Liver (tissue), 9 donors: ENCODE data around the gene KDELR3. TPM values are rescaled to one million over a fixed set of nuclear protein-coding genes. Genes with fewer than 3 reads are reported as not detected.

Experiments
- DNase-seq: peaks from one replicate; pipeline ENCODE4 v3.0.0-alpha.2; 2017; ENCODE audit warnings: low spot score
- H3K27ac ChIP-seq, 2 donors: one replicate each; pipeline ENCODE4 v1.7.0; 2013; ENCODE audit warnings: inconsistent platforms in 2 of 2, low read length in 2 of 2, control low read depth in 1 of 2, low read depth in 1 of 2, mild to moderate bottlenecking in 1 of 2
- H3K27me3 ChIP-seq, 4 donors: one replicate each; pipeline versions ENCODE4 v1.6.1 to v1.7.0; 2013; ENCODE audit warnings: low read length in 3 of 4, inconsistent platforms in 1 of 4, mild to moderate bottlenecking in 1 of 4, moderate library complexity in 1 of 4; ENCODE audit not compliant: control insufficient read depth in 4 of 4, insufficient read depth in 4 of 4
- H3K36me3 ChIP-seq, 4 donors: one replicate each; pipeline versions ENCODE4 v1.6.1 to v1.7.0; 2013; ENCODE audit warnings: low read length in 3 of 4, mild to moderate bottlenecking in 3 of 4, low read depth in 1 of 4, moderate library complexity in 1 of 4; ENCODE audit not compliant: control insufficient read depth in 4 of 4, insufficient read depth in 3 of 4
- H3K4me1 ChIP-seq, 4 donors: one replicate each; pipeline versions ENCODE4 v1.6.1 to v1.7.0; 2013; ENCODE audit warnings: low read length in 3 of 4, mild to moderate bottlenecking in 3 of 4, moderate library complexity in 1 of 4; ENCODE audit not compliant: control insufficient read depth in 4 of 4, insufficient read depth in 4 of 4
- H3K4me3 ChIP-seq, 3 donors: one replicate each; pipeline versions ENCODE4 v1.6.1 to v1.7.0; 2013; ENCODE audit warnings: low read length in 3 of 3, control low read depth in 1 of 3, low read depth in 1 of 3, mild to moderate bottlenecking in 1 of 3
- H3K9ac ChIP-seq, 2 donors: one replicate each; pipeline ENCODE4 v1.7.0; 2013; ENCODE audit warnings: low read length in 2 of 2, mild to moderate bottlenecking in 2 of 2, moderate library complexity in 2 of 2, control low read depth in 1 of 2, low read depth in 1 of 2
- H3K9me3 ChIP-seq, 4 donors: one replicate each; pipeline versions ENCODE4 v1.6.1 to v1.7.0; 2013; ENCODE audit warnings: low read length in 3 of 4; ENCODE audit not compliant: control insufficient read depth in 4 of 4
- ATF3 ChIP-seq: IDR thresholded peaks from 2 replicates; pipeline ENCODE4 v1.6.1; 2016; ENCODE audit warnings: antibody characterized with exemption
- EGR1 ChIP-seq, 2 donors: IDR thresholded peaks; 2 replicates each; pipeline ENCODE4 v1.6.1; 2016 to 2018; ENCODE audit warnings: antibody characterized with exemption in 2 of 2, low read depth in 2 of 2
- FOXA2 ChIP-seq: IDR thresholded peaks from 2 replicates; pipeline ENCODE4 v1.6.1; 2016; ENCODE audit warnings: antibody characterized with exemption
- GABPA ChIP-seq, 2 donors: IDR thresholded peaks in 1 of 2; conservative IDR thresholded peaks in 1 of 2; 2 replicates each; pipeline ENCODE4 v1.6.1; 2016; ENCODE audit warnings: antibody characterized with exemption in 2 of 2, mild to moderate bottlenecking in 1 of 2, moderate library complexity in 1 of 2
- HNF4A ChIP-seq, 2 donors: conservative IDR thresholded peaks; 2 replicates each; pipeline ENCODE4 v1.6.1; 2016; ENCODE audit warnings: antibody characterized with exemption in 2 of 2, mild to moderate bottlenecking in 2 of 2
- HNF4G ChIP-seq: IDR thresholded peaks from 2 replicates; pipeline ENCODE4 v1.6.1; 2016; ENCODE audit warnings: antibody characterized with exemption
- MAX ChIP-seq: IDR thresholded peaks from 2 replicates; pipeline ENCODE4 v1.6.1; 2016; ENCODE audit warnings: antibody characterized with exemption
- NR2F2 ChIP-seq: IDR thresholded peaks from 2 replicates; pipeline ENCODE4 v1.6.1; 2016; ENCODE audit warnings: antibody characterized with exemption
- RAD21 ChIP-seq, 2 donors: IDR thresholded peaks; 2 replicates each; pipeline ENCODE4 v1.6.1; 2016; ENCODE audit warnings: antibody characterized with exemption in 2 of 2, mild to moderate bottlenecking in 2 of 2
- REST ChIP-seq: IDR thresholded peaks from 2 replicates; pipeline ENCODE4 v1.6.1; 2016; ENCODE audit warnings: antibody characterized with exemption, mild to moderate bottlenecking
- RXRA ChIP-seq, 2 donors: IDR thresholded peaks; 2 replicates each; pipeline ENCODE4 v1.6.1; 2017 to 2018; ENCODE audit warnings: antibody characterized with exemption in 2 of 2, mild to moderate bottlenecking in 1 of 2
- SP1 ChIP-seq: IDR thresholded peaks from 2 replicates; pipeline ENCODE4 v1.6.1; 2018; ENCODE audit warnings: antibody characterized with exemption, mild to moderate bottlenecking
- YY1 ChIP-seq: IDR thresholded peaks from 2 replicates; pipeline ENCODE4 v1.6.1; 2016; ENCODE audit warnings: antibody characterized with exemption, mild to moderate bottlenecking
- ZBTB33 ChIP-seq: IDR thresholded peaks from 2 replicates; pipeline ENCODE4 v1.6.1; 2016; ENCODE audit warnings: antibody characterized with exemption
- WGBS: extraction: QIAGEN DNeasy Blood & Tissue Kit; methylation state at CpG from one replicate; pipeline ENCODE4 v1.1.7; 2013; 5-methylcytosine and 5-hydroxymethylcytosine counted together
- polyA plus RNA-seq, 2 donors: library from polyadenylated mRNA; stranded (reverse) in 1 of 2; unstranded in 1 of 2; fragments of 200-250 nt in 1 of 2; fragments of >200 nt in 1 of 2; fragmentation: Nextera tagmentation in 1 of 2; extraction: Ambion mirVana in 1 of 2; gene quantifications; one replicate each; pipeline versions ENCODE4 v1.2.1 to v1.2.3, GENCODE V29; 2013 to 2015
- total RNA-seq, 2 donors: library from RNA; depleted of rRNA; stranded (reverse); fragments of >200 nt; gene quantifications; one replicate each; pipeline ENCODE4 v1.2.3, GENCODE V29; 2014
- donor health status: healthy.
- donor health status: healthy.
- donor health status: healthy.
- donor health status: healthy.
- donor health status: healthy.

Gene KDELR3
- total and polyA plus RNA-seq, 4 donors = 3.5 to 12.8 (median 9.5) TPM

GRCh38 chr22:38422611-38423511 lies 45.0 kb upstream of the KDELR3 start:
- Histone ChIP-seq H3K4me1 (peaks cover 12 to 31% (median 20%) of the 10 kb centered on the region in 4 donors), H3K27ac (peak overlapping the region; percentile 31 to 43), H3K4me3 (no peak overlapping the region), H3K27me3 (no peaks in the 10 kb centered on the region), H3K9ac (no peak overlapping the region), H3K9me3 (no peaks in the 10 kb centered on the region), H3K36me3 (no peaks in the 10 kb centered on the region)
- TF ChIP-seq HNF4A (conservative IDR thresholded peaks at IDR 0.05) = peak; percentile 56 to 59
- peak; percentile 44 for TF ChIP-seq SP1
- no peak for TF ChIP-seq YY1
- no peak for TF ChIP-seq NR2F2
- no peak for TF ChIP-seq MAX
- TF ChIP-seq RXRA (IDR thresholded peaks at IDR 0.05) = peak; percentile 55 to 63
- 61% methylated on average over 21 of the region's 21 CpGs for WGBS
- DNase-seq = no peak

- 66% methylated on average over 18 of the region's 18 CpGs for WGBS
- Histone ChIP-seq H3K9me3 (no peaks in the 10 kb centered on the region), H3K27ac (peak overlapping the region; percentile 16 to 43), H3K36me3 (no peaks in the 10 kb centered on the region), H3K27me3 (no peaks in the 10 kb centered on the region), H3K9ac (no peak overlapping the region), H3K4me1 (peaks cover 12 to 31% (median 20%) of the 10 kb centered on the region in 4 donors), H3K4me3 (no peak overlapping the region)
- TF ChIP-seq RXRA (IDR thresholded peaks at IDR 0.05) (peak; percentile 97), NR2F2 (peak; percentile 29), HNF4A (conservative IDR thresholded peaks at IDR 0.05) (peak; percentile 54 to 57), RAD21 (IDR thresholded peaks at IDR 0.05) (no peak), ZBTB33 (no peak), ATF3 (no peak), EGR1 (IDR thresholded peaks at IDR 0.05; ENCODE audit: low read depth in 2 of 2) (no peak), GABPA (IDR thresholded peaks at IDR 0.05 in 1 of 2, conservative IDR thresholded peaks at IDR 0.05 in 1 of 2) (peak in 1 of 2 donors; percentile 17), SP1 (peak; percentile 43), HNF4G (no peak), REST (no peak), FOXA2 (no peak)
- DNase-seq = no peak
These were observed 44.1 kb upstream of the KDELR3 start for GRCh38 chr22:38423512-38424503.
